ENCODE results near the gene NISCH. TPM values are rescaled to one million over a fixed set of nuclear protein-coding genes. Genes with fewer than 3 reads are reported as not detected.

NISCH gene
- total RNA-seq, 4 donors from 2014 or later = 65.7 to 150 (median 128) TPM

DNA sequence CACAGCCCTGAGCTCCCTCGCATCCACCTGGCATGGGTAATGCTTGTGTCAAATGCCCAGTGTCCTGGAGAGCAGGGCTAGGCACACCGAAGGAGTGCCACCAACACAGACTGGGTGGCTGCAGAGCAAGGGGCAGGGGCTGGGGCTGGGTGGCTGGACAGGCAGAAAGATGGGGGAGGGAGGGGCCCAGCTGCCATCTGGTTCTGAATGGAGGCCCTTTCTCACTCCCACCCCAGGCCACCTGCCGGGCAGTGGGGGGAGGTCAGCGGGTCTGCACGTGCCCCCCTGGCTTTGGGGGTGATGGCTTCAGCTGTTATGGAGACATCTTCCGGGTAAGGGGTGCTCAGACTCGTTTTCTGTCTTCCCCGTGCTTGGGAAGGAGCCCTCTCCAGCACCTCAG lies 56.7 kb downstream of the NISCH start:
- Histone ChIP-seq H3K9me3 (no peaks in the 10 kb centered on the region), H3K4me1 (no peaks in the 10 kb centered on the region), H3K27me3 (no peaks in the 10 kb centered on the region), H3K27ac (no peak overlapping the region), H3K36me3 (no peaks in the 10 kb centered on the region), H3K4me3 (no peak overlapping the region)
- DNase-seq = no peak
- TF ChIP-seq, protein P1, sequence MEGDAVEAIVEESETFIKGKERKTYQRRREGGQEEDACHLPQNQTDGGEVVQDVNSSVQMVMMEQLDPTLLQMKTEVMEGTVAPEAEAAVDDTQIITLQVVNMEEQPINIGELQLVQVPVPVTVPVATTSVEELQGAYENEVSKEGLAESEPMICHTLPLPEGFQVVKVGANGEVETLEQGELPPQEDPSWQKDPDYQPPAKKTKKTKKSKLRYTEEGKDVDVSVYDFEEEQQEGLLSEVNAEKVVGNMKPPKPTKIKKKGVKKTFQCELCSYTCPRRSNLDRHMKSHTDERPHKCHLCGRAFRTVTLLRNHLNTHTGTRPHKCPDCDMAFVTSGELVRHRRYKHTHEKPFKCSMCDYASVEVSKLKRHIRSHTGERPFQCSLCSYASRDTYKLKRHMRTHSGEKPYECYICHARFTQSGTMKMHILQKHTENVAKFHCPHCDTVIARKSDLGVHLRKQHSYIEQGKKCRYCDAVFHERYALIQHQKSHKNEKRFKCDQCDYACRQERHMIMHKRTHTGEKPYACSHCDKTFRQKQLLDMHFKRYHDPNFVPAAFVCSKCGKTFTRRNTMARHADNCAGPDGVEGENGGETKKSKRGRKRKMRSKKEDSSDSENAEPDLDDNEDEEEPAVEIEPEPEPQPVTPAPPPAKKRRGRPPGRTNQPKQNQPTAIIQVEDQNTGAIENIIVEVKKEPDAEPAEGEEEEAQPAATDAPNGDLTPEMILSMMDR (IDR thresholded peaks at IDR 0.05) = no peak
- TF ChIP-seq POLR2A (IDR thresholded peaks at IDR 0.05) = no peak

DNA sequence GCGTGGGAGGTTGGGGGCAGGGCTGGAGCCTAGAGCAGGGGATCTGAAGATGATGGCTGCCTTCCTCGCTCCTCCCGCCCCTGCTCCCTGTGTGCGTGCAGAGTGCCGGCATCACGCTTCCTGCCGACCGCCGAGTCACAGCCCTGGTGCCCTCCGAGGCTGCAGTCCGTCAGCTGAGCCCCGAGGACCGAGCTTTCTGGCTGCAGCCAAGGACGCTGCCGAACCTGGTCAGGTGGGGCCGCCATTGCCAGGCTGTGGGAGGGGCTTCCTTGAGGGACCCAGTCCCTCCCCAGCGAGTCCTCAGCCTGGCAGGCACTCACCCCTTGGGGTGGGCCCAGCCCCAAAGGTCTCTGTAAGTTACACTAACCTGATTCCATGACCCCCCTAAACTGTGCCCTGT lies 57.3 kb downstream of the NISCH start:
- Histone ChIP-seq H3K4me3 (no peak overlapping the region), H3K27me3 (no peaks in the 10 kb centered on the region), H3K9me3 (no peaks in the 10 kb centered on the region), H3K4me1 (no peaks in the 10 kb centered on the region), H3K36me3 (no peaks in the 10 kb centered on the region), H3K27ac (no peak overlapping the region)
- DNase-seq = no peak
- no peak for TF ChIP-seq POLR2A (IDR thresholded peaks at IDR 0.05)
- TF ChIP-seq, protein P1 (IDR thresholded peaks at IDR 0.05) = no peak

DNA sequence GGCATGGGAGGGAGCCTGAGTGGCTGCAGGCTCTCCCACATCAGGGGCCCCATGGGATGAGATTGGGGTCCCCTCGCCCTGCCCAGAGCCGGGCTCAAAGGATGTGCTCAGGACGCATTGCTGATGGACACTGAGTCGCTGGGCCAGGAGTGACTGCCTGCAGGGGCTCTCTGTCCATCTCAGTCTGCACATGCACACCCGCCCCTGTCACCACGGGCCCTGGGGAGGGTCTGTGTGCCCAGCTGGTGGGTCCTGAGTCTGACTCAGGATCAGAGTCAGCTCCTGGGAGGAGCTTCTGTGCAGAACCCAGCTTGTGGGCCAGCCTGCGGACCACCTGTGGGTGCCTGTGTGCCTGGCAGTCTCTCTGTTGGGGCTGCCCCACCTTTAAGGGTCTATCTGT lies 57.9 kb downstream of the NISCH start:
- H3K27ac ChIP-seq = no peak overlapping the region
- no peaks in the 10 kb centered on the region for H3K27me3 ChIP-seq
- no peak for DNase-seq
- H3K4me1 ChIP-seq = no peaks in the 10 kb centered on the region
- no peaks in the 10 kb centered on the region for H3K9me3 ChIP-seq
- TF ChIP-seq POLR2A (IDR thresholded peaks at IDR 0.05) = no peak
- TF ChIP-seq, protein P1 (IDR thresholded peaks at IDR 0.05) = no peak
- H3K4me3 ChIP-seq = no peak overlapping the region
- H3K36me3 ChIP-seq = no peaks in the 10 kb centered on the region

DNA sequence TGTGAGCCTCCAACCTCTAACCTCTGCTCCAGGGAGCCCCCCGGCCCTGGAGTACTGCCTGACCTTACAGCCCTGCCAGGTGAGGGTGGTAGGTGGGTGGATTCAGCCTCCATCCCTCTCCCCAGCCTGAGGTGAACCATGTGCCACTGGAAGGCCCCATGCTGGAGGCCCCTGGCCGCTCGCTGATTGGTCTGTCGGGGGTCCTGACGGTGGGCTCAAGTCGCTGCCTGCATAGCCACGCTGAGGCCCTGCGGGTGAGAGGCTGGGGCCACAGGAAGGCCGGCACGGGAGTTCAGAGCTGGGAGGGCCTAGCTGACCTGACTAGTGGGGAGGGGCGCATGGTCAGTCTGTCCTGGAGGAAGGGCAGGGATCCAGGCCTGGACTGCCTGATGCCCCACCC lies 59.2 kb downstream of the NISCH start:
- Histone ChIP-seq H3K4me1 (no peaks in the 10 kb centered on the region), H3K27me3 (no peaks in the 10 kb centered on the region), H3K36me3 (no peaks in the 10 kb centered on the region), H3K9me3 (no peaks in the 10 kb centered on the region), H3K27ac (no peak overlapping the region), H3K4me3 (no peak overlapping the region)
- TF ChIP-seq, protein P1 (IDR thresholded peaks at IDR 0.05) = no peak
- DNase-seq = no peak

DNA sequence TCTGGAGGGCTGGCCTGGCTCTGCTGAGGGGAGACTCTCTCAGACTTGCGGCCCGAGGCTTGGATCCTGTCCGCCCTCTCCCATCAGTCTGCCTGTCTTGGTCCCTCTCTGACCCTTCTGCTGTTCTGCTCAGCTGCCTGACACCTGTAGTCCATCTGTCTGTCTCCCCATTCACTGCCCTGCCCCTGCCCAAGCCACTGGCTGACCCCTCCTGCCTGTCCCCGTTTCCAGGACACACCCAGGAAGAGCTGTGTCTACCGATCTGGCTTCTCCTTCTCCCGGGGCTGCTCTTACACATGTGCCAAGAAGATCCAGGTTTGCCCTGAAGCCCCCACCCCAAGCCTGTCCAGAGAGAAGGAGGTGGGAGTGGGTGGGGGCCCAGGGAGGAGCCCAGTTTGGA lies 59.8 kb downstream of the NISCH start:
- Histone ChIP-seq H3K9me3 (no peaks in the 10 kb centered on the region), H3K36me3 (no peaks in the 10 kb centered on the region), H3K27me3 (no peaks in the 10 kb centered on the region), H3K4me1 (no peaks in the 10 kb centered on the region), H3K4me3 (no peak overlapping the region), H3K27ac (no peak overlapping the region)
- TF ChIP-seq, protein P1 (IDR thresholded peaks at IDR 0.05) = no peak
- TF ChIP-seq POLR2A (IDR thresholded peaks at IDR 0.05) = no peak
- DNase-seq = no peak

DNA sequence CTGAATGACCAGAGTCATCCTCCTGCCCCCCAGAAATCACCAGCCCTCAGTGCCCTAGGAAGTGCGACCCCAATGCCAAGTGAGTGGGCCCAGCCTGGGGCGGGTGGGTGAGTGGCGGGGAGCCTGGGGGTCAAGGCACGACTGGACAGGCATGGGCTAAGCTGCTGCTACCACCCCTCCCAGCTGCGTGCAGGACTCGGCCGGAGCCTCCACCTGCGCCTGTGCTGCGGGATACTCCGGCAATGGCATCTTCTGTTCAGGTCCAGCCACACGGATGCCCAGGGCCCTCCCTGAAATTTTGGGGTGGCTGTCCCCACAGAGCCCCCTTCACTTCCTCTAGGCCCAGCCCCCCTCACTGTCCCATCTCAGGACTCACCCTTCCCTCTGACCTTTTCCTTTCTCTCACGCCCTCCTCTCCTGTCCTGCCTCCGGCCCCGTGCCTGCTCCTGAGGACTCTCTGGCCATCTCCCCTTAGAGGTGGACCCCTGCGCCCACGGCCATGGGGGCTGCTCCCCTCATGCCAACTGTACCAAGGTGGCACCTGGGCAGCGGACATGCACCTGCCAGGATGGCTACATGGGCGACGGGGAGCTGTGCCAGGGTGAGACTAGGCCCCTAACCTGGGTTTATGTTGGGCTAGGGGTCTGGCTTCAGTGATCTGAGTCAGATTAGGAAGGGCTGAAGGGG lies 61.2 kb downstream of the NISCH start:
- Histone ChIP-seq H3K4me1 (no peaks in the 10 kb centered on the region), H3K36me3 (no peaks in the 10 kb centered on the region), H3K9me3 (no peaks in the 10 kb centered on the region), H3K4me3 (no peak overlapping the region), H3K27ac (no peak overlapping the region), H3K27me3 (no peaks in the 10 kb centered on the region)
- TF ChIP-seq POLR2A (IDR thresholded peaks at IDR 0.05) = no peak
- TF ChIP-seq, protein P1 (IDR thresholded peaks at IDR 0.05) = no peak
- DNase-seq = no peak
